Dermis blood vessel endothelial cell (primary cell): Measurements from ENCODE around the gene MROH7. TPM values are rescaled to one million over a fixed set of nuclear protein-coding genes. Genes with fewer than 3 reads are reported as not detected.

Experiments used
- DNase-seq: peaks from one replicate; pipeline ENCODE4 v3.0.0; 2010
- total RNA-seq: library from RNA; depleted of rRNA; stranded (reverse); fragments of >200 nt; gene quantifications from 2 replicates; pipeline ENCODE4 v1.2.3, GENCODE V29; 2014

The MROH7 gene
- total RNA-seq, 1 donor from 2014 or later: 0.17 TPM

- no peak for DNase-seq
Measured at GRCh38 chr1:54653036-54653435, 11.4 kb downstream of the MROH7 start.

- DNase-seq: no peak
Measured at GRCh38 chr1:54658164-54658913, 16.8 kb downstream of the MROH7 start.

GRCh38 chr1:54663725-54664124, 22.1 kb downstream of the MROH7 start:
- DNase-seq: no peak

- DNase-seq: no peak
Measured at GRCh38 chr1:54664364-54664763, 22.8 kb downstream of the MROH7 start.

GRCh38 chr1:54665852-54666251, 24.3 kb downstream of the MROH7 start:
- no peak for DNase-seq

GRCh38 chr1:54666333-54666732, 24.7 kb downstream of the MROH7 start:
- DNase-seq: no peak

GRCh38 chr1:54667797-54668196, 26.2 kb downstream of the MROH7 start:
- no peak for DNase-seq

- DNase-seq: no peak
Measured at GRCh38 chr1:54668567-54668966, 27.0 kb downstream of the MROH7 start.

GRCh38 chr1:54671985-54672608, 30.5 kb downstream of the MROH7 start:
- DNase-seq: peak; percentile 70

- no peak for DNase-seq
Measured at GRCh38 chr1:54678776-54679643, 37.4 kb downstream of the MROH7 start.

- DNase-seq: no peak
Measured at GRCh38 chr1:54679706-54680105, 38.1 kb downstream of the MROH7 start.

GRCh38 chr1:54680387-54680786, 38.8 kb downstream of the MROH7 start:
- no peak for DNase-seq

- peak; percentile 4 for DNase-seq
Measured at GRCh38 chr1:54681358-54681757, 39.8 kb downstream of the MROH7 start.

GRCh38 chr1:54683453-54683852, 41.9 kb downstream of the MROH7 start:
- DNase-seq: no peak

GRCh38 chr1:54685335-54685905, 43.8 kb downstream of the MROH7 start:
- no peak for DNase-seq

GRCh38 chr1:54686155-54686554, 44.6 kb downstream of the MROH7 start:
- DNase-seq: no peak

GRCh38 chr1:54694771-54695170, 53.2 kb downstream of the MROH7 start:
- no peak for DNase-seq

- no peak for DNase-seq
Measured at GRCh38 chr1:54695221-54695620, 53.6 kb downstream of the MROH7 start.

GRCh38 chr1:54695764-54696163, 54.2 kb downstream of the MROH7 start:
- DNase-seq: no peak

- no peak for DNase-seq
Measured at GRCh38 chr1:54696262-54696661, 54.7 kb downstream of the MROH7 start.

- no peak for DNase-seq
Measured at GRCh38 chr1:54697896-54698295, 56.3 kb downstream of the MROH7 start.

- no peak for DNase-seq
Measured at GRCh38 chr1:54698346-54698745, 56.8 kb downstream of the MROH7 start.

GRCh38 chr1:54699936-54700525, 58.4 kb downstream of the MROH7 start:
- no peak for DNase-seq
